H1 (cell line): ENCODE data around the gene TEX36. TPM values are rescaled to one million over a fixed set of nuclear protein-coding genes. Genes with fewer than 3 reads are reported as not detected.

ENCODE experiments used
- CHD7 ChIP-seq: fragments of 300-600 bp; sonication (generic); IDR thresholded peaks from 2 replicates; pipeline ENCODE4 v1.7.1; 2012; ENCODE audit warnings: low read length, moderate library complexity, mild to moderate bottlenecking, inconsistent platforms; ENCODE audit not compliant: insufficient replicate concordance
- CTCF ChIP-seq, 3 experiments: IDR thresholded peaks; 1 replicate in 2 of 3; 2 replicates in 1 of 3; pipeline versions ENCODE4 v1.5.1 to v1.6.1; 2011; ENCODE audit warnings: low read length in 3 of 3, mild to moderate bottlenecking in 3 of 3, inconsistent platforms in 2 of 3, low read depth in 1 of 3, moderate library complexity in 1 of 3; ENCODE audit not compliant: insufficient read depth in 1 of 3; ENCODE audit errors: control extremely low read depth in 1 of 3
- GTF2F1 ChIP-seq: IDR thresholded peaks from 2 replicates; pipeline ENCODE4 v1.6.1; 2012; ENCODE audit warnings: low read depth, low read length, improper control_type of control experiment, borderline replicate concordance
- KDM4A ChIP-seq: IDR thresholded peaks from one replicate; pipeline ENCODE4 v1.7.1; 2012; ENCODE audit warnings: low read depth, mild to moderate bottlenecking, moderate library complexity, low read length, inconsistent platforms; ENCODE audit not compliant: severe bottlenecking
- SIX5 ChIP-seq: IDR thresholded peaks from 2 replicates; pipeline ENCODE4 v1.6.1; 2011; ENCODE audit warnings: mild to moderate bottlenecking, low read depth, low read length
- SP2 ChIP-seq: IDR thresholded peaks from 2 replicates; pipeline ENCODE4 v1.6.1; 2012; ENCODE audit warnings: mild to moderate bottlenecking, low read length, inconsistent platforms
- SUZ12 ChIP-seq: fragments of 200-600 bp; sonication (generic); IDR thresholded peaks from 2 replicates; pipeline ENCODE4 v1.6.1; 2012; ENCODE audit warnings: mild to moderate bottlenecking, inconsistent platforms, low read length, moderate library complexity, mixed read lengths
- TAF7 ChIP-seq: optimal IDR thresholded peaks from 2 replicates; pipeline ENCODE3; 2011; ENCODE audit warnings: low read depth, mild to moderate bottlenecking, inconsistent platforms, low read length, moderate library complexity, borderline replicate concordance
- polyA plus RNA-seq, 7 experiments: library from polyadenylated mRNA; depleted of rRNA in 3 of 7; stranded (reverse) in 5 of 7; unstranded in 2 of 7; fragments of >200 nt in 5 of 7; fragments of 200-250 nt in 2 of 7; gene quantifications; 1 replicate in 5 of 7; 2 replicates in 1 of 7; 4 replicates in 1 of 7; pipeline versions ENCODE4 v1.2.1 to v1.2.3, GENCODE V29; 2011 to 2013; ENCODE audit warnings: missing spikeins in 2 of 7, mixed read lengths in 2 of 7
- total RNA-seq: library from RNA; stranded (reverse); fragmentation: NEBNext Ultra II Directional; extraction: Animal tissue kit (Norgen Biotek cat#: 25700); gene quantifications from 2 replicates; pipeline ENCODE4 v1.2.1, GENCODE V29; 2021

TEX36 gene
- total and polyA plus RNA-seq, 2 of the 8 experiments (the other 6 are each of a cell fraction or from before 2014, with no cell fraction given) = not detected

- no peak for TF ChIP-seq CHD7
- no peak for TF ChIP-seq CTCF (IDR thresholded peaks at IDR 0.05; ENCODE audit: control extremely low read depth in 1 of 3, insufficient read depth in 1 of 3, low read depth in 1 of 3, low read length in 3 of 3)
- no peak for TF ChIP-seq TAF7
- TF ChIP-seq SIX5 = no peak
- TF ChIP-seq SUZ12 = no peak
- TF ChIP-seq SP2 = no peak
- TF ChIP-seq KDM4A = no peak
- no peak for TF ChIP-seq GTF2F1
Observed at GRCh38 chr10:125607689-125608290, 75.2 kb downstream of the TEX36 start (continued).
